SKM-1 (cell line): ENCODE results near the gene PPM1J.
"Not testable (repeated sequence)": the region's sequence is repeated elsewhere in the genome, so short reads cannot be mapped to it uniquely, and the experiment has no call there.

Experiments used
- DNase-seq: peaks from one replicate; lab custom pipeline; 2025; ENCODE audit not compliant: unreplicated experiment; lab: John Stamatoyannopoulos, UW

PPM1J gene, protein sequence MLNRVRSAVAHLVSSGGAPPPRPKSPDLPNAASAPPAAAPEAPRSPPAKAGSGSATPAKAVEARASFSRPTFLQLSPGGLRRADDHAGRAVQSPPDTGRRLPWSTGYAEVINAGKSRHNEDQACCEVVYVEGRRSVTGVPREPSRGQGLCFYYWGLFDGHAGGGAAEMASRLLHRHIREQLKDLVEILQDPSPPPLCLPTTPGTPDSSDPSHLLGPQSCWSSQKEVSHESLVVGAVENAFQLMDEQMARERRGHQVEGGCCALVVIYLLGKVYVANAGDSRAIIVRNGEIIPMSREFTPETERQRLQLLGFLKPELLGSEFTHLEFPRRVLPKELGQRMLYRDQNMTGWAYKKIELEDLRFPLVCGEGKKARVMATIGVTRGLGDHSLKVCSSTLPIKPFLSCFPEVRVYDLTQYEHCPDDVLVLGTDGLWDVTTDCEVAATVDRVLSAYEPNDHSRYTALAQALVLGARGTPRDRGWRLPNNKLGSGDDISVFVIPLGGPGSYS

GRCh38 chr1:112715264-112716053 lies at the start of gene PPM1J:
Gene PPM1J, minus strand, starts transcription at chr1:112715332. Its CDS starts 31 bp downstream, at chr1:112715301.
- DNase-seq = peak; percentile 56

- DNase-seq = no peak
Observed at GRCh38 chr1:112762541-112763500, 47.7 kb upstream of the PPM1J start.

DNA sequence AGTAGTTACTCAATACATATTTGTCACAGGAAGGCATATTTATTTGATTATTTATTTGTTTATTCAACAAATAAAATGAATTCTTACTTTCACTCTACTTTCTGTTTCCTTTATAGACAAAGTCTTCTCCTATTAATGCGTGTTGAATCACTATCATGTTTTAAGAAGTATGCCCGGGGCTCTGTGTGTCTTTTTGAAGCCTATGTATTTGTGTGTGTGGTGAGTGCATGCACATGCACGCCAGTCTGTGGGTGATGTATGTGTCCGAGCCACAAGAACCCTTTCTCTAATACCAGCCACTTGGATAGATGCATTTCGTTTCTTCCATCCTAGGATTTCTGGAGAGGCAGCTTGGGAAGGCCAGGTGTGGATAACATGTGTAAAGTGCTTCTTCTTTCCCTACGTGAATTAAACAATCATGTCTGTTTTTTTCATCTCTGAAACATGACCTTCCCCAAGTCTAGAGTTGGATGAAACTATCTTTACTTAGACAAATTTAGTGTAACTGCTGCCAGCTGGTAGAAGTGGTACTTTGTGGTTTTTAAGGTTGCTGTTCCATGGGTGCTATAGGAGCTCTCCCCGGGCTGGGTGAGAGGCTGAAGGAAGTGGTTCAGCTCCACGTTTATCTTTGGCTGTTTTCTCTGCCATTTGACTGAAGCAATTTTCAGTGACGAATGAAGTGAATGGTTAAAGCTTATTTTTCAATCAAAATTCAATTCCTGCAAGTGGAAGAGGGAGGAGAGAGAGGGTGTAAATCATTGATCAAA lies 46.8 kb upstream of the PPM1J start:
- DNase-seq = no peak

DNA sequence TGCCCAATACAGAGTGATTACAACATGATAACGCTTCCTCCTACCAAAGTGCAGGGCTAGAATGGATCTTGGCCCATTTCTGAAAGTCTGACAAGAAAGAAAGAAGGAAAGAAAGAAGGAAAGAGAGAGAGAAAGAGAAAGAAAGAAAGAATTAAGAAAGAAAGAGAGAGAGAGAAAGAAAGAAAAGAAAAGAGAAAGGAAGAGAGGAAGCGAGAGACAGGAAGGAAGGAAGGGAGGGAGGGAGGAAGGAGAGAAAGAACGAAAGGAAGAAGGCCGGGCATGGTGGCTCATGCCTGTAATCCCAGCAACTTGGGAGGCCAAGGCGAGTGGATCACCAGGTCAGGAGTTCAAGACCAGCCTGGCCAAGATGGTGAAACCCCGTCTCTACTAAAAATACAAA lies 44.1 kb upstream of the PPM1J start:
- DNase-seq = no peak

DNA sequence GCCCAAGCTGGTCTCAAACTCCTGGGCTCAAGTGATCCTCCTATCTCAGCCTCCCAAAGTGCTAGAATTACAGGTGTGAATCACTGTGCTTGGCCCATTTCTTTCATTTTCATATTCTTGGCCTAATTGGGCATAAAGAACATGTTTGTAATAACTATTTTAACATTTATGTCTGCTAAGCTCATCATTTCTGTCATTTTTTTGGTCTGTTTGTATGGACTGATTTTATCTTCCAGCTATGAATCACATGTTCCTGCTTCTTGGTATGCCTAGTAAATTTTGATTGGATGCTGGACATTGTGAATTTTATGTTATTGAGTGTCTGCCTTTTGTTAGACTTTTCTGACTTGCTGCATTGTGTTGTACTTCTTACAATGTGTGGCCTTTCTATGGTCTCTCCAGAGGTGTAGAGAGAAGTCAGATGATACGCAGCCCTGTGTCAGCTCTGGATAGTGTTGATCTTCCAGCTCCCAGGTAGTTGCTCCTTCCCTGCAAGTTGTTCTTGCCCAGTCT lies 39.0 kb upstream of the PPM1J start:
- no peak for DNase-seq

GRCh38 chr1:112748396-112748795 lies 33.3 kb upstream of the PPM1J start:
- DNase-seq = no peak

- DNase-seq = no peak
Observed at GRCh38 chr1:112744009-112744578, 29.0 kb upstream of the PPM1J start.

DNA sequence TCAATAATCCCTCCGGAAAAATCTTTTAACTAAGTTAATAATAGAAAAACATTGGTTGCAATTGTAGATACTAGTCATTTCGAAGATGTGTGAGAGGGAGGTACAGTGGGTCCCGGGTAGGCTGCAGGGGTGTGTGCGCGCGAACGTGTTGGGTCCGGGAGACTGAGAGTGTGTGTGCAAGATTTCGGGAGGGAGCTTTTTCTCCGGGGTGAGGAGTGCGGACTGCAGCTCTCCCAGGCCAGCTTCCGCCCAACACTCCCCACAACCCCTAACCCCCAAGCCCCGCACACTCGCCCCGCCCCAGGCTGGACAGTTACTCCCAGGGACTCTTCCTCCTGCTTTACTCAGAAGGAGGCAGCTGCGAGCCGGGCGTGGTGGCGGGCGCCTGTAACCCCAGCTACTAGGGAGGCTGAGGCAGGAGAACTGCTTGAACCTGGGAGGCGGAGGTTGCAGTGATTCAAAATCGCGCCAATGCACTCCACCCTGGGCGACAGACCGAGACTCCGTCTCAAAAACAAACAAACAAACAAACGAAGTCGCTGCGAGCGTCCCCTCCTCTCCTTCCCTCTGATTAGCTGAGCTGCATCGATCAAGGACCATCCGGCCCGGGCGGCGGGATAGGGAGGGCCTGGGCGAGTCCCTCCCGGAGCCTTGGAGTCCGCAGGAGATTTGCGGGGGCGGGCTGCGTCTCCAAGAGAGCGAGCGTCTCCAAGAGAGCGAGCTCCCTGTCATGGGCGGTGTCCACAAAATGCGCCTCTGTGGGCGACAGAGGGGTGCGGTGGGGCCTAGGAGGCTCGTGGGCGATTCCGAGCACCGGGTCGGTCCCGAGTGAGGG lies 28.3 kb upstream of the PPM1J start:
- DNase-seq = no peak

- no peak for DNase-seq
Observed at GRCh38 chr1:112737573-112737972, 22.4 kb upstream of the PPM1J start.

GRCh38 chr1:112735752-112736151 lies 20.6 kb upstream of the PPM1J start:
- no peak for DNase-seq

DNA sequence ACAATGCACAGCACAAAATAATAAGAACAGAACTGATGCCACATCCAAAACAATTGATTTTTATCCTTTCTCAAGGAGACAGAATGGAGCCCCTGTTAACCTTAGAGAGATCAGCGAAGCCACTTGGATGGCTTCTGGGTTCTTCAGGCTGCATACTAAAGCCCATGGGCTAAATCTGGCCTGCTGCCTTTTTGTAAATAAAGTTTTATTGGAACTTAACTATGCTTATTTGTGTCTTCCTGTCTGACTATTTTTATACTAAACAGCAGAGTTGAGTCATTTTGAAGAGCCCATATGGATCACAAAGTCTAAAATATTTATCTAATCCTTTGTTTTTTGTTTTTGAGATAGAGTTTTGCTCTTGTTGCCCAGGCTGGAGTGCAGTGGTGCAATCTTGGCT lies 16.3 kb upstream of the PPM1J start:
- no peak for DNase-seq

DNA sequence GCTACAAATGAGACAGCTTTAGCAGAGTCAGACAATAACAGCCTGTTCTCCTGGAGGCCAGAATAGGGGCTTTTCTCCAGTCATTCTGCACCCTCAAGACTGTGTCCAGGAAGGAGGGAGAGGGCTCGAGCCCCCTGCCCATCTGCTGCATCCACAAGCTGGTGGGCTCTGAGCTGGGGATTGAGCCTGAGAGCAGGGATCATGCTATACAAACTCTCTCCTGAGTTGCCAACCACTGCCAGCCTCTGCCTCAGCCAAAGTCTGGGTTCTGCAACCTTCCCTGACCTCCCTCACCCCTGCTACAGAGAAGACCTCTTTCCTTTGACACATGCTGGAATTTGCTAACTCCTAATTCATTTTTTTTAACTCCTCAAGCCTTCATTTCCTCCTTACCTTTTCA lies 14.8 kb upstream of the PPM1J start:
- no peak for DNase-seq

DNA sequence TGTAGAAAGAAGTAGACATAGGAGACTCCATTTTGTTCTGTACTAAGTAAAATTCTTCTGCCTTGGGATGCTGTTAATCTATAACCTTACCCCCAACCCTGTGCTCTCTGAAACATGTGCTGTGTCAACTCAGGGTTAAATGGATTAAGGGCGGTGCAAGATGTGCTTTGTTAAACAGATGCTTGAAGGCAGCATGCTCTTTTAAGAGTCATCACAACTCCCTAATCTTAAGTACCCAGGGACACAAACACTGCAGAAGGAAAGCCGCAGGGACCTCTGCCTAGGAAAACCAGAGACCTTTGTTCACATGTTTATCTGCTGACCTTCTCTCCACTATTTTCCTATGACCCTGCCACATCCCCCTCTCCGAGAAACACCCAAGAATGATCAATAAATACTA lies 13.9 kb upstream of the PPM1J start:
- not testable (repeated sequence) for DNase-seq

GRCh38 chr1:112728306-112728971 lies 13.3 kb upstream of the PPM1J start:
- DNase-seq = not testable (repeated sequence)

DNA sequence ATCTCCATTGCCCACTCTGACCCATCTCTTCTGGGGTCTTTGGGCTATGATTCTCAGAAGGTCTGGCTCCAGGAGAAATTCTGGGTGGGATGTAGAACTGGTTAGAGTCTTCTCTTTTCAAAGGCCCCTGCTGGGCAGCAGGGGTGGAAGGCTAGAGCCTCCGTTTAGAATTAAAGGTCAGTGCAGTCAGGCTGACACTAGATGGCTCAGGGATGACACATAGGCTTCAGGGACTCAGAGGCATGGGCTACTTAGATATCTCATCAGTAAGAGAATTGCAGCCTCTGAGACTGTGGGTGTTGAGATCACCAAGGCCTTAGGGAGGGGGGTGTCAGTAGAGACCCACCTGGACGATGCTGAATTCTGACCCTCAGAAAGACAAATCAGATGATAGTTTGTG lies 12.6 kb upstream of the PPM1J start:
- DNase-seq = no peak

DNA sequence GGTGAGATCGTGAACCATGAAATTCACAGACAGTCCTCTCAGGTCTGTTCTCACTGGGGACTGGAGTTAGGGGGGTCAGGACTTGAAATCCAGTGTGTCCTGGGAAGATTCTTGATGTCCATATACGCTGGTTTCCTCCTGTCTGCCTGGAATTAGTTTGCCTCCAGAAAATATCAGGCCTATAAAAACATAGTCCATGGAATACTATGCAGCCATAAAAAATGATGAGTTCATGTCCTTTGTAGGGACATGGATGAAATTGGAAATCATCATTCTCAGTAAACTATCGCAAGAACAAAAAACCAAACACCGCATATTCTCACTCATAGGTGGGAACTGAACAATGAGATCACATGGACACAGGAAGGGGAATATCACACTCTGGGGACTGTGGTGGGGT lies 9.1 kb upstream of the PPM1J start:
- not testable (repeated sequence) for DNase-seq

GRCh38 chr1:112723511-112723839 lies 8.3 kb upstream of the PPM1J start:
- DNase-seq = no peak
